ENCODE data around the gene TAGAP.

DNA sequence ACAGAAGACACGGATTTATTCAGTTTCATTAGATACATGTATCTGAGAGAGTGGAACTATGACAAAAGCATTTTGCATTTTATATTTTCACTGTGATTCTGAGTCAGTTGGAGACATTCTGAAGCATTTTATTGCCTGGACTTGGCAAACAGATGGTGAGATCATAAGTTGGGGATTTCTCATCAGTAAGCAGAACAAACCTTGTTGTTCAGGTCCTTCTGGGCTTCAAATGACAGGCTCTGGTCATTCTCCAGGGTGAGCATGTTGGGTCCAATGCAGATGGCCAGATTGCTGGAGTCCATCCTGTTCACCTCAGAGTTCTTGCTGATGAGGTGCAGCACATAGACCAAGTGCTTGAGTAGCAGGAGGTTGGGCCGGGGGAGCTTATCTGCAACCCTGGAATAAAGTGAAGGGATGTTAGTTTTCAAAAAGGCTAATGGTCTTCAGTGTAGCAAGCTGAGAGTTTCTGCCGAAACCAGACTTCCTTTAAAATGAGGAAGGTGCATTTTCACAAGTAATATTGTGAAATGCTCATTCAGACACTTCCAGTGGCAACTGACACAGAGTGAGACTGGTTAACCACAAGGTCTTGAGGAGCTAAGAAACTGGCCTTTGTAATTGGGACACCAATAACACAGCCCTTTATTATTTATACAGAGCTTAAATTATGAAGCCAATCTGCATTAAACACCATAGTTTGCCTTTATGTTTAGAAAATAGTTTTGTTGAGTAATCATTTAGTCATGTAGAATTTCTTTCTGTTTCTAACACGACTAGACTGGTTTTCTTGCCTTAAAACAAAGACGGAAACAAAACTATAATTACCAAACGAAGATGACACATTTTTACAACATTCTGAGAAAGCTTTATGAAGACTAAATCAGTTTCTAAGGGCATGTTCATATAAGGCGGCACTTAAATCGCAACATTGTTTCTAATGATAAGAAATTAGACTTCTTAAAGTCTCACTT, 5.6 kb downstream of the TAGAP start:
- TF ChIP-seq, protein P1, sequence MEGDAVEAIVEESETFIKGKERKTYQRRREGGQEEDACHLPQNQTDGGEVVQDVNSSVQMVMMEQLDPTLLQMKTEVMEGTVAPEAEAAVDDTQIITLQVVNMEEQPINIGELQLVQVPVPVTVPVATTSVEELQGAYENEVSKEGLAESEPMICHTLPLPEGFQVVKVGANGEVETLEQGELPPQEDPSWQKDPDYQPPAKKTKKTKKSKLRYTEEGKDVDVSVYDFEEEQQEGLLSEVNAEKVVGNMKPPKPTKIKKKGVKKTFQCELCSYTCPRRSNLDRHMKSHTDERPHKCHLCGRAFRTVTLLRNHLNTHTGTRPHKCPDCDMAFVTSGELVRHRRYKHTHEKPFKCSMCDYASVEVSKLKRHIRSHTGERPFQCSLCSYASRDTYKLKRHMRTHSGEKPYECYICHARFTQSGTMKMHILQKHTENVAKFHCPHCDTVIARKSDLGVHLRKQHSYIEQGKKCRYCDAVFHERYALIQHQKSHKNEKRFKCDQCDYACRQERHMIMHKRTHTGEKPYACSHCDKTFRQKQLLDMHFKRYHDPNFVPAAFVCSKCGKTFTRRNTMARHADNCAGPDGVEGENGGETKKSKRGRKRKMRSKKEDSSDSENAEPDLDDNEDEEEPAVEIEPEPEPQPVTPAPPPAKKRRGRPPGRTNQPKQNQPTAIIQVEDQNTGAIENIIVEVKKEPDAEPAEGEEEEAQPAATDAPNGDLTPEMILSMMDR (IDR thresholded peaks at IDR 0.05), result no peak
- TF ChIP-seq TAF1 (IDR thresholded peaks at IDR 0.05; ENCODE audit: borderline replicate concordance, low read depth, low read length) (no peak), POLR2AphosphoS5 (IDR thresholded peaks at IDR 0.05; ENCODE audit: low read depth, low read length) (no peak), GABPA (IDR thresholded peaks at IDR 0.05; ENCODE audit: low read depth) (no peak), EP300 (IDR thresholded peaks at IDR 0.05; ENCODE audit: borderline replicate concordance in 1 of 2, low read depth in 1 of 2, low read length in 1 of 2) (no peak), YY1 (IDR thresholded peaks at IDR 0.05; ENCODE audit: low read depth) (no peak), EZH2phosphoT487 (IDR thresholded peaks at IDR 0.05; ENCODE audit: borderline replicate concordance, low read depth) (no peak), JUND (IDR thresholded peaks at IDR 0.05) (no peak)
- TF ChIP-seq, protein P2, sequence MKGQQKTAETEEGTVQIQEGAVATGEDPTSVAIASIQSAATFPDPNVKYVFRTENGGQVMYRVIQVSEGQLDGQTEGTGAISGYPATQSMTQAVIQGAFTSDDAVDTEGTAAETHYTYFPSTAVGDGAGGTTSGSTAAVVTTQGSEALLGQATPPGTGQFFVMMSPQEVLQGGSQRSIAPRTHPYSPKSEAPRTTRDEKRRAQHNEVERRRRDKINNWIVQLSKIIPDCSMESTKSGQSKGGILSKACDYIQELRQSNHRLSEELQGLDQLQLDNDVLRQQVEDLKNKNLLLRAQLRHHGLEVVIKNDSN (IDR thresholded peaks at IDR 0.05; ENCODE audit: borderline replicate concordance, low read depth), result no peak
- TF ChIP-seq, protein P3, sequence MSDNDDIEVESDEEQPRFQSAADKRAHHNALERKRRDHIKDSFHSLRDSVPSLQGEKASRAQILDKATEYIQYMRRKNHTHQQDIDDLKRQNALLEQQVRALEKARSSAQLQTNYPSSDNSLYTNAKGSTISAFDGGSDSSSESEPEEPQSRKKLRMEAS (IDR thresholded peaks at IDR 0.05; ENCODE audit: low read depth), result no peak
- TF ChIP-seq, protein P4, sequence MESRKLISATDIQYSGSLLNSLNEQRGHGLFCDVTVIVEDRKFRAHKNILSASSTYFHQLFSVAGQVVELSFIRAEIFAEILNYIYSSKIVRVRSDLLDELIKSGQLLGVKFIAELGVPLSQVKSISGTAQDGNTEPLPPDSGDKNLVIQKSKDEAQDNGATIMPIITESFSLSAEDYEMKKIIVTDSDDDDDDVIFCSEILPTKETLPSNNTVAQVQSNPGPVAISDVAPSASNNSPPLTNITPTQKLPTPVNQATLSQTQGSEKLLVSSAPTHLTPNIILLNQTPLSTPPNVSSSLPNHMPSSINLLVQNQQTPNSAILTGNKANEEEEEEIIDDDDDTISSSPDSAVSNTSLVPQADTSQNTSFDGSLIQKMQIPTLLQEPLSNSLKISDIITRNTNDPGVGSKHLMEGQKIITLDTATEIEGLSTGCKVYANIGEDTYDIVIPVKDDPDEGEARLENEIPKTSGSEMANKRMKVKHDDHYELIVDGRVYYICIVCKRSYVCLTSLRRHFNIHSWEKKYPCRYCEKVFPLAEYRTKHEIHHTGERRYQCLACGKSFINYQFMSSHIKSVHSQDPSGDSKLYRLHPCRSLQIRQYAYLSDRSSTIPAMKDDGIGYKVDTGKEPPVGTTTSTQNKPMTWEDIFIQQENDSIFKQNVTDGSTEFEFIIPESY (IDR thresholded peaks at IDR 0.05; ENCODE audit: borderline replicate concordance, low read depth), result no peak
- TF ChIP-seq, protein P5, sequence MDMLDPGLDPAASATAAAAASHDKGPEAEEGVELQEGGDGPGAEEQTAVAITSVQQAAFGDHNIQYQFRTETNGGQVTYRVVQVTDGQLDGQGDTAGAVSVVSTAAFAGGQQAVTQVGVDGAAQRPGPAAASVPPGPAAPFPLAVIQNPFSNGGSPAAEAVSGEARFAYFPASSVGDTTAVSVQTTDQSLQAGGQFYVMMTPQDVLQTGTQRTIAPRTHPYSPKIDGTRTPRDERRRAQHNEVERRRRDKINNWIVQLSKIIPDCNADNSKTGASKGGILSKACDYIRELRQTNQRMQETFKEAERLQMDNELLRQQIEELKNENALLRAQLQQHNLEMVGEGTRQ (IDR thresholded peaks at IDR 0.05; ENCODE audit: borderline replicate concordance, low read depth, low read length), result no peak

Measured in SK-N-SH (cell line).